ENCODE measurements around the gene HES1.

DNA sequence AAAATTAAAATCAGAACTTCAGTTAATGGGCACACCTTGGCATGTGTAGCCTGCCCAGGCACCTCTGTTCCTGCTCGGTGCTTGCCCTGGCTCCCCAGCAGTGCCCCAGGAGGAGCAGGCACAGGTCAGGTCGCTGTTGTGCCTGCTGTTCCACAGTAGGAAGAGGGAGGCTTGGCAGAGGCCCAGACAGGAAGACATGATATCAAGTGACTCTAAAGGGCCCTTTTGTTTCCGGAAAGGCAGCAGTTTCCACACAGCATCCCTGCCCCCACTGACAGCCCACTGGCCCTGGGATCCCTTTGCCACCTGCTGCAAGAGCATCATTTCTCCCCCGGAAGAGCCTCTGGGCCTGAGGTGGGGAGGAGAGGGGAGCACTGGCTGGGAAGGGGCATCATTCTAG lies 40.5 kb upstream of the HES1 start:
- TF ChIP-seq POLR2A (IDR thresholded peaks at IDR 0.05; ENCODE audit: low read length): no peak
- no peak for TF ChIP-seq GATA1 (IDR thresholded peaks at IDR 0.05; ENCODE audit: low read depth, low read length)

Data from erythroblast (primary cell).